Measurements from ENCODE around the gene CAMK4. TPM values are rescaled to one million over a fixed set of nuclear protein-coding genes. Genes with fewer than 3 reads are reported as not detected.
"Not testable (repeated sequence)": the region's sequence is repeated elsewhere in the genome, so short reads cannot be mapped to it uniquely, and the experiment has no call there.

CAMK4 gene
- total RNA-seq, 1 donor from 2014 or later, result 8.4 TPM

- no peak for DNase-seq
Measured at GRCh38 chr5:111385051-111385450, 160.9 kb downstream of the CAMK4 start.

DNA sequence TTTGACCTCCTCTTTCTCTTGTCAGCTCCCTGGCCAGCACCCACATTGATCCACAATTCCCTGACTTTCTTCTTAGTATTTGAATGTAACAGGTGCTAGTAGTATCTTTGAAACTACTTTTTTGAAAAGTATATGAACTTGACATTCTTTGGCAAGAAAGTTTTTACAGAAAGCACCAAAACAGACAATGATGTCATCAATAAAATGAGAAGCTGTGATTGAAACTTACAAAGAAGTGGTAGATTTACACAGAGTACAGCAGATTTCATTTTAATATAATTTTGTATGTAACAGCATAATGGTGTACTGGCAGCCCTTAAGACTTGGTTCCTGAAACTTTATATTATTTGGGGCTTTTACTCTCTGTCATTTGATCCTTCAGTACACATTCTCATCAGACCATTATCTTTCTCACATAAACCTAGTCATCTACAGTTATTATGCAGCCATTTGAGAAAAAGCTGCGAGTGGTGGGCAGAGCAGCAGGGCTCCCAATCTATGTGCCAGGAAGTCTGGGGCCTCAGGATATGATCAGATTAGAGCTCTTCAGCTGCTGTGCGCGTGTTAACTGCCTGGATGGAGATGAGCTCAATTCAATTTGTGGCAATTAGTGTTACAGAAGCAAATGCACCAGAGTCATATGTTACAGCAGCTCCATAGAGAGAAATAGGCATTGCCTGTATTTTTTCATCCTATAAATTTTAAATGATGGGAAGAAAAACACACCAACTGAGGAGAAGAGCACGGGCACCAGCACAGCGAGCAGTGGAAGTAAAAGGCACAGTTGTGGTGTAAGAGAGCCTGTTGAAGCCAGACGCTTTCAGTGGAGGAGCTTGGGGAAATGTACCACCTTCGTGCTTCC lies 162.0 kb downstream of the CAMK4 start:
- peak; percentile 45 for DNase-seq

- no peak for DNase-seq
Measured at GRCh38 chr5:111386832-111387162, 162.6 kb downstream of the CAMK4 start.

DNA sequence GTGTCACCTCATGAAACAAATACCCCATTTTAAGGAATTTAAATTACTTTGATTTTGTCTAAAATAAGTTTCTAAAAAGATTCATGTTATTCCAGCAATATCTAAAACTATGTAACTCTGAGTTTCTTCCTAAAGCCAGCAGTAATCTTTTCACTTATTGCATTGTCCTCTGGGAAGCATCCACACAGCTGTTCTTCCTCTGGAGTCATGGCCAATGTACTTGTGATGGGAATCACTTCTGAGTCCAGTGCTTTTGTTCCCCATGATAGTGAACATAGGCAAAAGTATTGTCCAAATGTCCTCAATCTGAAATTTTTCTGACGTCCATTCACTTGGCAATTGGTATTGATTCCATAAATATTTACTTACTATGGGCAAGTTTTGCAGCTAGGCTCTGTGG lies 163.2 kb downstream of the CAMK4 start:
- no peak for DNase-seq

DNA sequence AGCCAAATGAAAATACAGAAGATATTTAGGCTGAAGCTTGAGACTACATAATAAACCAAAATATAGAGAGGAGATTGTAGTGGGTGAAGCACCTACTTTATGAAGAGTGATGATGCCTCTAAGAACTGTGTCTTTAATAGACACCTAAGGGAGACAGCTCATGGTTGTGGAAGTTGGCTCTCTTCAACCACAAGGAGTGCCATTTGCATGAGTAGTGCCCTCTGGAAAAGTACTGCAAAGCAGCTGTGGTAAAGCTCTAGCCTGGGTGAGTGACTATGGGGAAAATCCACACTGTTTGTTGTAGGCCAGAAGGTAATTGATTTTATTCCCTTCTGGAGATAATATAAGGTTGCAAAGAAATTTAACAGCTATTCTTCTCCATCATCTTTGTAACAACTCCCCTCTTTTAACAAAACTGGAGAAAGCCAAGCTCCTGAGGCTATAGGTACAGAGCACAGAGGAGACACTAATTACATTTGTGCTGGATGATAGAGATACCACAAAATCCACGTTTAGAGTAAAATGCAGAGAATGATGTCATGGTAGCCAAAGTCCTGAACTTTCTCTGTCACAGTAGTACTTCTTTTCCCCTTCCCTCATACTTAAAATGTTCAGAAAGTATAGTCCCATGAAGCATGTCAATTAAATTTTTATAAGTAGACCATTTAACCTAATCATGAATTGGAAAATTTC lies 165.4 kb downstream of the CAMK4 start:
- DNase-seq, result no peak

DNA sequence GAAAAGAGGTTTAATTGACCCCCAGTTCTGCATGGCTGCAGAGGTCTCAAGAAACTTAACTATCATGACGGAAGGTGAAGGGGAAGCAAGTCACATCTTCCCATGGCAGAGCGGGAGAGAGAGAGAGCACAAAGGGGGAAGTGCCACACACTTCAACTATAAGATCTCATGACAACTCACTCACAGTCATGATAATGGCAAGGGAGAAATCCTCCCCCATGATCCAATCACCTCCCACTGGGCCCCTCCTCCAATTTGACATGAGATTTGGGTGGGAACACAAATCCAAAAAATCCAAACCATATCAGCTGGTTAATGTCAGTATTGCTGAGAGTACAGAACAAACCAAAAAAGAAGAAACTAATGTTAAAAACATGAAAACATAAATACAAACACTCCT lies 168.0 kb downstream of the CAMK4 start:
- DNase-seq, result no peak

DNA sequence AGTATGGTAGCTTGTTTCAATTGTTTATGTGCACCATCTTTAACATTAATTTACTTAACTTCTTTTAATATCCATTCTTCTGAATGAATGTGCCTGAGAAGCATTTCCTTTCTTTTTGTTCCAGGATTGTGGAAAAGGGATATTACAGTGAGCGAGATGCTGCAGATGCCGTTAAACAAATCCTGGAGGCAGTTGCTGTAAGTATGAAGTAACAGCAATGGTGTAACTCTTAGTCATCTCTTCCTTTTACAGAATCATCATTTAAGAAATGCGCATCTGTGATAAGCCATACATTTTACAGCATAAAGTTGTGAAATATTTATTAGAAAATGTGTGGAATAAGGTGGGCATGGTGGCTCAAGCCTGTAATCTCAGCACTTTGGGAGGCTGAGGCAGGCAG lies 170.4 kb downstream of the CAMK4 start:
- DNase-seq, result no peak

DNA sequence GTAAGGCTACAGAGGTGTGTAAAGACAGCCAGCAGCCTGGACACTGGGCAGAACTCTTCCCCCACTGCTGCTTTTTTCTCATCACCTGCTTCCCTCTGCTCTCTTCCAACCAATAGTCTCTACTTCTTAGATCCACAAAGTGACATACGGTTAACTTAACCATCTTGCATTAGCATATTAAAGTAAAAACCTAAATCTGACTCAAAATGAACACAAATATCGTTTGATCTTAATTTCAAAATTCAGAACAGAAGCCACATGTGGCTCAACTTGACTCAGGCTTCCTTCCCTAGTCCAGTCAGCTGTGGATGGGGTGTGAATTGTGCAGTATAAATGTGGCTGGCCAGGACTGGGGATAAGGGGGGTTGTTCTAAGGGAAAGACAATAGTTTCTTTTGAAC lies 173.8 kb downstream of the CAMK4 start:
- DNase-seq, result no peak

- no peak for DNase-seq
Measured at GRCh38 chr5:111399113-111399512, 174.9 kb downstream of the CAMK4 start.

- no peak for DNase-seq
Measured at GRCh38 chr5:111401906-111402305, 177.7 kb downstream of the CAMK4 start.

DNA sequence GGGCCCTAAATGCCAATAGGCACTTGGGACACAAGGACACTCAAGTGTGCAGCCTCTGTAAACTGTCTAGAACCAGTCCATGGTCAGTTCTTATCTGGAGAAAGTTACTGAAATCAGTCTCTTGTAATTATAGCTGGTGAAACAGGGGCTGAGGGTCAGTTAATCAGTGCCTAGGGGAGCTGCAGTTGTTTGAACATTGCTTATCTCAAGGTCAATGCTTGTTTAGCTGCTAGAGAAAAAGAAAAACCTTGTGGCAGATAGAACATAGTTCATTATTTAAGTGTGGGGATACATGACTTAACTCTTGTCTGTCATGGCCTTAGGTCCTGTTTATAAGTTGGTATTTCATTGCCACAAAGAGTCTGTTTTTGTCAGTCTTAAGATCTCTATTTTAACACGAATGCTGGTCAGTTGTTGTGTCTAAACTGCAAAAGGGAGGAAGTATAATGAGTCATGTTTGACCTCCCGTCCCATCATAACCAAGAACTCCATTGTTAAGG lies 180.1 kb downstream of the CAMK4 start:
- DNase-seq, result no peak

- DNase-seq, result no peak
Measured at GRCh38 chr5:111407562-111407961, 183.4 kb downstream of the CAMK4 start.

GRCh38 chr5:111408817-111409216 lies 184.6 kb downstream of the CAMK4 start:
- DNase-seq, result no peak

DNA sequence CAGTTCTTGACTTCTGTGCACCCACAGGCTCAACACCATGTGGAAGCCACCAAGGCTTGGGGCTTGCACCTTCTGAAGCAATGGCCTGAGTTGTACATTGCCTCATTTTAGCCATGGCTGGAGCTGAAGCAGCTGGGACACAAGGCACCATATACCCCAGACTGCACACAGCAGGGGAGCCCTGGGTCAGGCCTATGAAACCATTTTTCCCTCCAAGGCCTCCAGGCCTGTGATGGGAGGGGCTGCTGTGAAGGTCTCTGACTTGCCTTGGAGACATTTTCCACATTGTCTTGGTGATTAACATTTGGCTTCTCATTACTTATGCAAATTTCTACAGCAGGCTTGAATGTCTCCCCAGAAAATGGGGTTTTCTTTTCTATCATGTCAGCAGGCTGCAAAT lies 185.1 kb downstream of the CAMK4 start:
- DNase-seq, result not testable (repeated sequence)

DNA sequence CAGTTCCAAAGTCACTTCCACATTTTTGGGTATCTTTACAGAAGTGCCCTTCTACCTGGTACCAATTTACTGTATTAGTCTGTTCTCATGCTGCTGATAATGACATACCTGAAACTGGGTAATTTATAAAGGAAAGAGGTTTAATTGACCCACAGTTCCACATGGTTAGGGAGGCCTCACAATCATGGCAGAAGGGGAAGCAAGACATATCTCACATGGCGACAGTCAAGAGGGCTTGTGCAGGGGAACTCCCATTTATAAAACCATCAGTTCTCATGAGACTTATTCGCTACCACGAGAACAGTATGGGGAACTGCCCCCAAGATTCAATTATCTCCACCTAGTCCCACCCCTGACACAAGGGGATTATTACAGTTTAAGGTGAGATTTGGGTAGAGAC lies 185.9 kb downstream of the CAMK4 start:
- DNase-seq, result not testable (repeated sequence)

- DNase-seq, result no peak
Measured at GRCh38 chr5:111411301-111411700, 187.1 kb downstream of the CAMK4 start.

- no peak for DNase-seq
Measured at GRCh38 chr5:111412593-111412992, 188.4 kb downstream of the CAMK4 start.

GRCh38 chr5:111415053-111415452 lies 190.9 kb downstream of the CAMK4 start:
- no peak for DNase-seq

- DNase-seq, result no peak
Measured at GRCh38 chr5:111422245-111422644, 198.1 kb downstream of the CAMK4 start.

DNA sequence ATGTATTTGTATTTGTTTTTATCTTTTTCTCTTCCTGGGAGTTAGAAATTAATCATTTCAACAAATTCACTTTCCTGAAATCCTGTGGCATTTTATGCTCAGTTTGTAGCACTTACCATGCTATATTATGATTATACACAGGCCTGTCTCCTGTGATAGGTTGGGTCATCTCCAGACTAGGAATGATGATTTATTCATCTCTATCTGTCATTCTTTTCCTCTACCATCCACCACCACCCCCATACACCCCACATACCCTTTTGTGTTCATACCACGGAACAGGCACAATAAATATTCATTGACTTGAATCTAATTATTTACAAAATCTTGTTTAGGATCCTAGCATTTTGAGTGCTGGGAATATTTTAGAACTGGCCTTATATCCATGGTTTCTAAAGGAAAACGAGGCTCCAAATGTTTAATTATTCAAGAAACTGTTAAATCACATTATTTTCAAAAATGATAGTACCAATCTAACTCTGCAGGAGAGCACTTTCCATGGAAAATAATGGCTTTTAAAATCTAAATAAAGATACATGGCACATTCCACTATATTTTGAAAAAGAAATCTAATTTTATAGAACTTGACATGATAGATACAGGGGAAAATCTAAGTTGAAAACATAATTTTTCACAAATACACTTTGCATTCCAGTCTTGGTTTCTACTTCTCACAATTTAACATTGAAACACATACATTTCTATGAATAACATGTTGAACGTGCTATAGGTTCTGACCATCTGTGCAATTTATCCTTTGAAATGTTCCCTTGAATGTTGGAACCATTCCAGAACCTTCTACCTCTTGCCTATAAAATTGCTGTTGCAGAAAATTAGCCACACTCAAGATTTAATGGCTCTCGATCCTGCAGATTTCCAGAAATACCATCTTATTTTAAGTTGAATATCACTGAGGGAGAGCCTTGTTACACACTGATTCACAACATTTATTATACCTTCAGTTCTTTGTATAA lies 198.8 kb downstream of the CAMK4 start:
- no peak for DNase-seq

DNA sequence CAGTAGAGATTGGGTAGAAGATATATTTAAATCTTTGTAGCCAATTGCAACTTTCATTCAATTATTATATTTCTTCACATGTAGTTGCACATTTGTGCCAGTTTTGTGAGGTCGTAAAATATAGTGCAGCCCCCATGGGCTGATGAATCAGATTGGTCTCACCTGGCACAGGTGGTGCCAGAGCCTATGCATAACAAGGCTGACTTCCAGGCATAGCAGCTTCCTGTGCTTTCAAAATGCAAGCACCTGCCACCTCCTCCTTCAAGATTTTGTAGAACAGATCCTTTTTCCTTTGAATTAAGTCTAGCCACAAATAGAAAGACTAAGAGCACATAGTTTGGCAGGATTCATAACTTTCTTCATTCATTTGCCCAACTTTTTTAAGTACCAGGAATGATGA lies 201.0 kb downstream of the CAMK4 start:
- DNase-seq, result no peak

- DNase-seq, result no peak
Measured at GRCh38 chr5:111427762-111428161, 203.6 kb downstream of the CAMK4 start.
